HepG2 (cell line): ENCODE results near the gene BLOC1S1. TPM values are rescaled to one million over a fixed set of nuclear protein-coding genes. Genes with fewer than 3 reads are reported as not detected.

Source experiments
- ATAC-seq: fragments of 200-7000 bp; cut with Tn5 transposase; 3 replicates; pipeline ENCODE4 v1.9.1; 2020; ENCODE audit warnings: mild to moderate bottlenecking, moderate library complexity
- BruUV-seq: library from RNA; stranded (reverse); fragments of 400-500 nt; replicated peaks from 2 replicates; lab custom pipeline; 2021; lab: Mats Ljungman, UMichigan
- CTCF ChIA-PET: fragments of 300-600 bp; formaldehyde crosslinking; extraction: SDS; loops from one replicate; lab custom pipeline; 2021; ENCODE audit warnings: low total read pairs, inconsistent platforms, low intra/inter-chr PET ratio; lab: Yijun Ruan, JAX
- POLR2A ChIA-PET: fragments of 350-600 bp; sonication (Branson Sonifier 250); formaldehyde crosslinking; loops from one replicate; lab custom pipeline; 2020; ENCODE audit warnings: antibody characterized with exemption, inconsistent platforms; lab: Yijun Ruan, JAX
- DNase-seq: peaks from one replicate; pipeline ENCODE4 v3.0.0-alpha.2; 2015; ENCODE audit warnings: low spot score
- FAIRE-seq: peaks from 3 replicates; lab custom pipeline; 2011; peaks lifted over from hg19 to GRCh38; lab: Jason Lieb, UNC
- H2AFZ ChIP-seq: one replicate; pipeline ENCODE4 v1.6.1; 2011; ENCODE audit warnings: low read length, inconsistent platforms
- H3K27ac ChIP-seq: fragments of 300-600 bp; 3 replicates; pipeline ENCODE4 v1.8.0; 2011; ENCODE audit warnings: mixed run types, mild to moderate bottlenecking, mixed read lengths, low read length, inconsistent platforms; ENCODE audit not compliant: insufficient read depth; ENCODE audit errors: extremely low read length
- H3K27me3 ChIP-seq, 2 experiments: fragments of 200-600 bp in 1 of 2; 2 replicates in 1 of 2; 3 replicates in 1 of 2; pipeline versions ENCODE4 v1.6.0 to v1.8.0; 2011; ENCODE audit warnings: low read length in 2 of 2, mild to moderate bottlenecking in 2 of 2, moderate library complexity in 2 of 2, inconsistent platforms in 1 of 2; ENCODE audit not compliant: insufficient read depth in 2 of 2, control insufficient read depth in 1 of 2
- H3K36me3 ChIP-seq, 2 experiments: fragments of 200-600 bp in 1 of 2; replicated peaks in 1 of 2; 2 replicates in 1 of 2; 3 replicates in 1 of 2; pipeline versions ENCODE4 v1.5.1 to v1.8.0; 2011; ENCODE audit warnings: low read length in 2 of 2, inconsistent platforms in 1 of 2; ENCODE audit not compliant: insufficient read depth in 2 of 2, control insufficient read depth in 1 of 2
- H3K4me1 ChIP-seq: 2 replicates; pipeline ENCODE4 v1.5.1; 2012; ENCODE audit warnings: low read length, inconsistent platforms; ENCODE audit not compliant: insufficient read depth
- H3K4me2 ChIP-seq: 2 replicates; pipeline ENCODE4 v1.6.0; 2011; ENCODE audit warnings: low read depth, low read length, inconsistent platforms
- H3K4me3 ChIP-seq, 3 experiments: fragments of 200-600 bp in 1 of 3; sonication (generic), shearing (Covaris generic) in 1 of 3; replicated peaks in 1 of 3; 2 replicates each; pipeline ENCODE4 v1.5.1; 2011 to 2016; ENCODE audit warnings: low read length in 3 of 3, inconsistent platforms in 2 of 3, low read depth in 2 of 3, mild to moderate bottlenecking in 2 of 3, control low read depth in 1 of 3, mixed read lengths in 1 of 3; ENCODE audit not compliant: insufficient read depth in 1 of 3
- H3K79me2 ChIP-seq: one replicate; pipeline ENCODE4 v1.6.1; 2011; ENCODE audit warnings: low read length, inconsistent platforms; ENCODE audit not compliant: insufficient read depth
- H3K9ac ChIP-seq: 2 replicates; pipeline ENCODE4 v1.6.0; 2011; ENCODE audit warnings: mild to moderate bottlenecking, low read depth, low read length, inconsistent platforms; ENCODE audit not compliant: insufficient read depth
- H3K9me3 ChIP-seq: 2 replicates; pipeline ENCODE4 v1.5.1; 2012; ENCODE audit warnings: mild to moderate bottlenecking, low read length
- H4K20me1 ChIP-seq: 2 replicates; pipeline ENCODE4 v1.6.0; 2011; ENCODE audit warnings: inconsistent platforms, mild to moderate bottlenecking, low read length, moderate library complexity; ENCODE audit not compliant: insufficient read depth
- AGO2 ChIP-seq: fragments of 200-400 bp; formaldehyde crosslinking; optimal IDR thresholded peaks from 2 replicates; pipeline ENCODE3; 2017; ENCODE audit warnings: mild to moderate bottlenecking, low read depth, low read length, moderate library complexity
- CREM ChIP-seq, 2 experiments: sonication (generic) in 1 of 2; formaldehyde crosslinking in 1 of 2; IDR thresholded peaks; 2 replicates each; pipeline versions ENCODE4 v1.4.0 to v1.6.1; 2016 to 2020; ENCODE audit warnings: antibody characterized with exemption in 1 of 2, mild to moderate bottlenecking in 1 of 2, missing genetic modification reagents in 1 of 2
- HMGA1 ChIP-seq: sonication (generic); formaldehyde crosslinking; conservative IDR thresholded peaks from 2 replicates; pipeline ENCODE4 v1.4.0; 2020; ENCODE audit warnings: missing genetic modification reagents
- TAF1 ChIP-seq: sonication (generic); formaldehyde crosslinking; IDR thresholded peaks from 2 replicates; pipeline ENCODE4 v1.4.0; 2020; ENCODE audit warnings: missing genetic modification reagents
- ZBTB8A ChIP-seq: sonication (generic); formaldehyde crosslinking; IDR thresholded peaks from 2 replicates; pipeline ENCODE4 v1.4.0; 2020; ENCODE audit warnings: mild to moderate bottlenecking, low read depth, missing genetic modification reagents, borderline replicate concordance
- WGBS: methylation state at CpG from one replicate; pipeline ENCODE4 v1.1.6; 2017; ENCODE audit warnings: low lambda C conversion rate; 5-methylcytosine and 5-hydroxymethylcytosine counted together
- in situ Hi-C: cut with HindIII; loops from 2 replicates; pipeline ENCODE4 v1.10.0; 2017; ENCODE audit warnings: low pct_unique_long_range_greater_than_20kb; ENCODE audit not compliant: extremely low pct_ligation_motif_present
- intact Hi-C: fragments of 100-400 bp; cut with micrococcal nuclease; formaldehyde crosslinking; loops from one replicate; pipeline ENCODE4 v1.10.0; 2022; ENCODE audit not compliant: unreplicated experiment
- polyA plus RNA-seq, 8 experiments: library from polyadenylated mRNA; depleted of rRNA in 3 of 8; stranded (reverse) in 7 of 8; unstranded in 1 of 8; fragments of >200 nt; fragmentation: Illumina TruSeq in 4 of 8; extraction: Trizol in 4 of 8; gene quantifications; 2 replicates each; pipeline versions ENCODE4 v1.2.1 to v1.2.3, GENCODE V29; 2011 to 2016; ENCODE audit warnings: low read depth in 4 of 8, missing spikeins in 1 of 8, mixed read lengths in 1 of 8; ENCODE audit not compliant: insufficient read depth in 1 of 8
- total RNA-seq, 5 experiments: library from RNA; depleted of rRNA; stranded (reverse); fragments of >200 nt; fragmentation: Illumina TruSeq; extraction: Trizol; gene quantifications; 2 replicates each; pipeline ENCODE4 v1.2.3, GENCODE V29; 2016; ENCODE audit warnings: low read depth in 1 of 5
- TF ChIP-seq, protein P1 (sequence below): conservative IDR thresholded peaks from 2 replicates; pipeline ENCODE4 v1.6.1; 2018; ENCODE audit warnings: missing genetic modification reagents
- TF ChIP-seq, protein P2 (sequence below): sonication (generic); formaldehyde crosslinking; conservative IDR thresholded peaks from 2 replicates; pipeline ENCODE4 v1.8.0; 2022; ENCODE audit warnings: low read depth, missing genetic modification reagents
- TF ChIP-seq, protein P3 (sequence below): sonication (generic); formaldehyde crosslinking; IDR thresholded peaks from one replicate; pipeline ENCODE4 v1.5.1; 2020; ENCODE audit warnings: mild to moderate bottlenecking, missing genetic modification reagents; ENCODE audit errors: not compliant biosample characterization

Gene BLOC1S1
- total and polyA plus RNA-seq, 2 of the 13 experiments (the other 11 are each of a cell fraction or from before 2014, with no cell fraction given): 55.1 to 95.3 TPM

DNA sequence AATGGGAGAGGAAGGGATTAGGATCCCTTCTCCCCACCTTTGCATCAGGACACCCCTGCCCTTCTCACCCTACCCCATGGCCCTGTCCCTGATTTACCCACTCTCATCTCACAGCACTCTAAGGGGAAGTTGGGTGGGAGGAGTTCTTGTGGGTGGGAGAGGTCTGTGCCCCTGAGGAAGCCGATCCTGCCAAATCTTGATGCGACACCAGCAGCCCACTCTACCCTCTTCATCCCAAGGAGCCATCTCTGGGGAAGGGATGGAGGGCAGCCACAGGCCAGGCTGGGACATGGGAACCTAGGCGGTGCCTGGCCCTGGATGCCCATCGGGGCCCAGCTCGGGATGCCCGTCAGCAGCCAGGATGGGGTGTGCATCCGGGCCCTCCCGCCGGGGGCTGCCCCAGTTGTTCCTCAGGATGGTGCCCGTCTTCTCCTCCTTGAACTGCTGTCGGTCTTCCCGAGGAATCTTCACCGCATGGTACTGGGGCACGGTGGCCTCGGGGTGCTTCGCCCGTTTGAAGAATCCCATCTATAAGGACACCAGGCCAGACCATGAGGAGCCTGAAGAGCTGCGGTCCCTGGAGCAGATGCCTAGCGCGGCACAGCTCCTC lies 31.0 kb upstream of the BLOC1S1 start:
- POLR2A ChIA-PET: no interaction called here

More for the DNA sequence above, 31.0 kb upstream of the BLOC1S1 start:
- DNase-seq: no peak
- TF ChIP-seq AGO2: peak; percentile 20
- no peak for TF ChIP-seq HMGA1 (CRISPR knock-in tag)
- no peak for TF ChIP-seq CREM (IDR thresholded peaks at IDR 0.05)
- TF ChIP-seq CREM (CRISPR knock-in tag; IDR thresholded peaks at IDR 0.05): no peak
- TF ChIP-seq, protein P1, sequence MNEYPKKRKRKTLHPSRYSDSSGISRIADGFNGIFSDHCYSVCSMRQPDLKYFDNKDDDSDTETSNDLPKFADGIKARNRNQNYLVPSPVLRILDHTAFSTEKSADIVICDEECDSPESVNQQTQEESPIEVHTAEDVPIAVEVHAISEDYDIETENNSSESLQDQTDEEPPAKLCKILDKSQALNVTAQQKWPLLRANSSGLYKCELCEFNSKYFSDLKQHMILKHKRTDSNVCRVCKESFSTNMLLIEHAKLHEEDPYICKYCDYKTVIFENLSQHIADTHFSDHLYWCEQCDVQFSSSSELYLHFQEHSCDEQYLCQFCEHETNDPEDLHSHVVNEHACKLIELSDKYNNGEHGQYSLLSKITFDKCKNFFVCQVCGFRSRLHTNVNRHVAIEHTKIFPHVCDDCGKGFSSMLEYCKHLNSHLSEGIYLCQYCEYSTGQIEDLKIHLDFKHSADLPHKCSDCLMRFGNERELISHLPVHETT: no peak
- no peak for TF ChIP-seq ZBTB8A (CRISPR knock-in tag)
- TF ChIP-seq, protein P2, sequence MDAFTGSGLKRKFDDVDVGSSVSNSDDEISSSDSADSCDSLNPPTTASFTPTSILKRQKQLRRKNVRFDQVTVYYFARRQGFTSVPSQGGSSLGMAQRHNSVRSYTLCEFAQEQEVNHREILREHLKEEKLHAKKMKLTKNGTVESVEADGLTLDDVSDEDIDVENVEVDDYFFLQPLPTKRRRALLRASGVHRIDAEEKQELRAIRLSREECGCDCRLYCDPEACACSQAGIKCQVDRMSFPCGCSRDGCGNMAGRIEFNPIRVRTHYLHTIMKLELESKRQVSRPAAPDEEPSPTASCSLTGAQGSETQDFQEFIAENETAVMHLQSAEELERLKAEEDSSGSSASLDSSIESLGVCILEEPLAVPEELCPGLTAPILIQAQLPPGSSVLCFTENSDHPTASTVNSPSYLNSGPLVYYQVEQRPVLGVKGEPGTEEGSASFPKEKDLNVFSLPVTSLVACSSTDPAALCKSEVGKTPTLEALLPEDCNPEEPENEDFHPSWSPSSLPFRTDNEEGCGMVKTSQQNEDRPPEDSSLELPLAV: no peak
- TF ChIP-seq, protein P3, sequence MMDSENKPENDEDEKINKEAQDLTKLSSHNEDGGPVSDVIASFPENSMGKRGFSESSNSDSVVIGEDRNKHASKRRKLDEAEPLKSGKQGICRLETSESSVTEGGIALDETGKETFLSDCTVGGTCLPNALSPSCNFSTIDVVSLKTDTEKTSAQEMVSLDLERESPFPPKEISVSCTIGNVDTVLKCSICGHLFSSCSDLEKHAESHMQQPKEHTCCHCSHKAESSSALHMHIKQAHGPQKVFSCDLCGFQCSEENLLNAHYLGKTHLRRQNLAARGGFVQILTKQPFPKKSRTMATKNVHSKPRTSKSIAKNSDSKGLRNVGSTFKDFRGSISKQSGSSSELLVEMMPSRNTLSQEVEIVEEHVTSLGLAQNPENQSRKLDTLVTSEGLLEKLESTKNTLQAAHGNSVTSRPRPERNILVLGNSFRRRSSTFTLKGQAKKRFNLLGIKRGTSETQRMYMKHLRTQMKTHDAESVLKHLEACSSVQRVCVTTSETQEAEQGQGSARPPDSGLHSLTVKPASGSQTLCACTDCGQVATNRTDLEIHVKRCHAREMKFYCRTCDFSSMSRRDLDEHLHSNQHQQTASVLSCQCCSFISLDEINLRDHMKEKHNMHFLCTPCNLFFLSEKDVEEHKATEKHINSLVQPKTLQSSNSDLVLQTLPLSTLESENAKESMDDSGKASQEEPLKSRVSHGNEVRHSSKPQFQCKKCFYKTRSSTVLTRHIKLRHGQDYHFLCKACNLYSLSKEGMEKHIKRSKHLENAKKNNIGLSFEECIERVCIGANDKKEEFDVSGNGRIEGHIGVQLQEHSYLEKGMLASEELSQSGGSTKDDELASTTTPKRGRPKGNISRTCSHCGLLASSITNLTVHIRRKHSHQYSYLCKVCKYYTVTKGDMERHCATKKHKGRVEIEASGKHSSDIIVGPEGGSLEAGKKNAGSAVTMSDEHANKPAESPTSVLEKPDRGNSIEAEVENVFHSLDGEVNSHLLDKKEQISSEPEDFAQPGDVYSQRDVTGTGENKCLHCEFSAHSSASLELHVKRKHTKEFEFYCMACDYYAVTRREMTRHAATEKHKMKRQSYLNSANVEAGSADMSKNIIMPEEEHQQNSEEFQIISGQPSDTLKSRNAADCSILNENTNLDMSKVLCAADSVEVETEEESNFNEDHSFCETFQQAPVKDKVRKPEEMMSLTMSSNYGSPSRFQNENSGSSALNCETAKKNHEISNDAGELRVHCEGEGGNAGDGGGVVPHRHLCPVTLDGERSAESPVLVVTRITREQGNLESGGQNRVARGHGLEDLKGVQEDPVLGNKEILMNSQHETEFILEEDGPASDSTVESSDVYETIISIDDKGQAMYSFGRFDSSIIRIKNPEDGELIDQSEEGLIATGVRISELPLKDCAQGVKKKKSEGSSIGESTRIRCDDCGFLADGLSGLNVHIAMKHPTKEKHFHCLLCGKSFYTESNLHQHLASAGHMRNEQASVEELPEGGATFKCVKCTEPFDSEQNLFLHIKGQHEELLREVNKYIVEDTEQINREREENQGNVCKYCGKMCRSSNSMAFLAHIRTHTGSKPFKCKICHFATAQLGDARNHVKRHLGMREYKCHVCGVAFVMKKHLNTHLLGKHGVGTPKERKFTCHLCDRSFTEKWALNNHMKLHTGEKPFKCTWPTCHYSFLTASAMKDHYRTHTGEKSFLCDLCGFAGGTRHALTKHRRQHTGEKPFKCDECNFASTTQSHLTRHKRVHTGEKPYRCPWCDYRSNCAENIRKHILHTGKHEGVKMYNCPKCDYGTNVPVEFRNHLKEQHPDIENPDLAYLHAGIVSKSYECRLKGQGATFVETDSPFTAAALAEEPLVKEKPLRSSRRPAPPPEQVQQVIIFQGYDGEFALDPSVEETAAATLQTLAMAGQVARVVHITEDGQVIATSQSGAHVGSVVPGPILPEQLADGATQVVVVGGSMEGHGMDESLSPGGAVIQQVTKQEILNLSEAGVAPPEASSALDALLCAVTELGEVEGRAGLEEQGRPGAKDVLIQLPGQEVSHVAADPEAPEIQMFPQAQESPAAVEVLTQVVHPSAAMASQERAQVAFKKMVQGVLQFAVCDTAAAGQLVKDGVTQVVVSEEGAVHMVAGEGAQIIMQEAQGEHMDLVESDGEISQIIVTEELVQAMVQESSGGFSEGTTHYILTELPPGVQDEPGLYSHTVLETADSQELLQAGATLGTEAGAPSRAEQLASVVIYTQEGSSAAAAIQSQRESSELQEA (CRISPR knock-in tag): no peak
- TF ChIP-seq TAF1: no peak
- H4K20me1 ChIP-seq: no peaks in the 10 kb centered on the region
- no peak overlapping the region for H2AFZ ChIP-seq
- peaks cover 22% of the 10 kb centered on the region for H3K4me1 ChIP-seq
- peaks cover 7% of the 10 kb centered on the region for H3K79me2 ChIP-seq
- in situ Hi-C loops: no loop called here
- no peak for ATAC-seq
- no peak overlapping the region for H3K27ac ChIP-seq
- BruUV-seq: no TSS peak
- intact Hi-C loops: no loop called here
- no peaks in the 10 kb centered on the region for H3K9me3 ChIP-seq
- H3K4me3 ChIP-seq: no peak overlapping the region
- WGBS: 89% methylated on average over 15 of the region's 20 CpGs
- H3K9ac ChIP-seq: no peak overlapping the region
- no peak overlapping the region for H3K4me2 ChIP-seq
- FAIRE-seq: no peak
- peaks cover 0 to 3% of the 10 kb centered on the region in 2 experiments; a peak in 1 of 5 replicates for H3K36me3 ChIP-seq
- H3K27me3 ChIP-seq: no peaks in the 10 kb centered on the region; a peak in 1 of 5 replicates
- CTCF ChIA-PET: no interaction called here
